Liver (tissue), 9 donors: ENCODE measurements around the gene DEFB131B. TPM values are rescaled to one million over a fixed set of nuclear protein-coding genes. Genes with fewer than 3 reads are reported as not detected.

Experiments
- DNase-seq: peaks from one replicate; pipeline ENCODE4 v3.0.0-alpha.2; 2017; ENCODE audit warnings: low spot score
- H3K27ac ChIP-seq, 2 donors: one replicate each; pipeline ENCODE4 v1.7.0; 2013; ENCODE audit warnings: inconsistent platforms in 2 of 2, low read length in 2 of 2, control low read depth in 1 of 2, low read depth in 1 of 2, mild to moderate bottlenecking in 1 of 2
- H3K27me3 ChIP-seq, 4 donors: one replicate each; pipeline versions ENCODE4 v1.6.1 to v1.7.0; 2013; ENCODE audit warnings: low read length in 3 of 4, inconsistent platforms in 1 of 4, mild to moderate bottlenecking in 1 of 4, moderate library complexity in 1 of 4; ENCODE audit not compliant: control insufficient read depth in 4 of 4, insufficient read depth in 4 of 4
- H3K36me3 ChIP-seq, 4 donors: one replicate each; pipeline versions ENCODE4 v1.6.1 to v1.7.0; 2013; ENCODE audit warnings: low read length in 3 of 4, mild to moderate bottlenecking in 3 of 4, low read depth in 1 of 4, moderate library complexity in 1 of 4; ENCODE audit not compliant: control insufficient read depth in 4 of 4, insufficient read depth in 3 of 4
- H3K4me1 ChIP-seq, 4 donors: one replicate each; pipeline versions ENCODE4 v1.6.1 to v1.7.0; 2013; ENCODE audit warnings: low read length in 3 of 4, mild to moderate bottlenecking in 3 of 4, moderate library complexity in 1 of 4; ENCODE audit not compliant: control insufficient read depth in 4 of 4, insufficient read depth in 4 of 4
- H3K4me3 ChIP-seq, 3 donors: one replicate each; pipeline versions ENCODE4 v1.6.1 to v1.7.0; 2013; ENCODE audit warnings: low read length in 3 of 3, control low read depth in 1 of 3, low read depth in 1 of 3, mild to moderate bottlenecking in 1 of 3
- H3K9ac ChIP-seq, 2 donors: one replicate each; pipeline ENCODE4 v1.7.0; 2013; ENCODE audit warnings: low read length in 2 of 2, mild to moderate bottlenecking in 2 of 2, moderate library complexity in 2 of 2, control low read depth in 1 of 2, low read depth in 1 of 2
- H3K9me3 ChIP-seq, 4 donors: one replicate each; pipeline versions ENCODE4 v1.6.1 to v1.7.0; 2013; ENCODE audit warnings: low read length in 3 of 4; ENCODE audit not compliant: control insufficient read depth in 4 of 4
- FOXA1 ChIP-seq: IDR thresholded peaks from 2 replicates; pipeline ENCODE4 v1.6.1; 2016; ENCODE audit warnings: antibody characterized with exemption
- GABPA ChIP-seq, 2 donors: IDR thresholded peaks in 1 of 2; conservative IDR thresholded peaks in 1 of 2; 2 replicates each; pipeline ENCODE4 v1.6.1; 2016; ENCODE audit warnings: antibody characterized with exemption in 2 of 2, mild to moderate bottlenecking in 1 of 2, moderate library complexity in 1 of 2
- HNF4A ChIP-seq, 2 donors: conservative IDR thresholded peaks; 2 replicates each; pipeline ENCODE4 v1.6.1; 2016; ENCODE audit warnings: antibody characterized with exemption in 2 of 2, mild to moderate bottlenecking in 2 of 2
- HNF4G ChIP-seq: IDR thresholded peaks from 2 replicates; pipeline ENCODE4 v1.6.1; 2016; ENCODE audit warnings: antibody characterized with exemption
- JUND ChIP-seq, 2 donors: IDR thresholded peaks; 2 replicates each; pipeline ENCODE4 v1.6.1; 2016; ENCODE audit warnings: antibody characterized with exemption in 2 of 2
- NR2F2 ChIP-seq: IDR thresholded peaks from 2 replicates; pipeline ENCODE4 v1.6.1; 2016; ENCODE audit warnings: antibody characterized with exemption
- RAD21 ChIP-seq, 2 donors: IDR thresholded peaks; 2 replicates each; pipeline ENCODE4 v1.6.1; 2016; ENCODE audit warnings: antibody characterized with exemption in 2 of 2, mild to moderate bottlenecking in 2 of 2
- RXRA ChIP-seq, 2 donors: IDR thresholded peaks; 2 replicates each; pipeline ENCODE4 v1.6.1; 2017 to 2018; ENCODE audit warnings: antibody characterized with exemption in 2 of 2, mild to moderate bottlenecking in 1 of 2
- SP1 ChIP-seq: IDR thresholded peaks from 2 replicates; pipeline ENCODE4 v1.6.1; 2018; ENCODE audit warnings: antibody characterized with exemption, mild to moderate bottlenecking
- TAF1 ChIP-seq: conservative IDR thresholded peaks from 2 replicates; pipeline ENCODE4 v1.6.1; 2016; ENCODE audit warnings: antibody characterized with exemption, mild to moderate bottlenecking
- YY1 ChIP-seq: IDR thresholded peaks from 2 replicates; pipeline ENCODE4 v1.6.1; 2016; ENCODE audit warnings: antibody characterized with exemption, mild to moderate bottlenecking
- WGBS: extraction: QIAGEN DNeasy Blood & Tissue Kit; methylation state at CpG from one replicate; pipeline ENCODE4 v1.1.7; 2013; 5-methylcytosine and 5-hydroxymethylcytosine counted together
- polyA plus RNA-seq, 2 donors: library from polyadenylated mRNA; stranded (reverse) in 1 of 2; unstranded in 1 of 2; fragments of 200-250 nt in 1 of 2; fragments of >200 nt in 1 of 2; fragmentation: Nextera tagmentation in 1 of 2; extraction: Ambion mirVana in 1 of 2; gene quantifications; one replicate each; pipeline versions ENCODE4 v1.2.1 to v1.2.3, GENCODE V29; 2013 to 2015
- total RNA-seq, 2 donors: library from RNA; depleted of rRNA; stranded (reverse); fragments of >200 nt; gene quantifications; one replicate each; pipeline ENCODE4 v1.2.3, GENCODE V29; 2014
- TF ChIP-seq, protein P1 (sequence below): IDR thresholded peaks from 2 replicates; pipeline ENCODE4 v1.6.1; 2016; ENCODE audit warnings: antibody characterized with exemption
- TF ChIP-seq, protein P2 (sequence below): IDR thresholded peaks from 2 replicates; pipeline ENCODE4 v1.6.1; 2016; ENCODE audit warnings: antibody characterized with exemption
- TF ChIP-seq, protein P3 (sequence below): fragments of 150-350 bp; IDR thresholded peaks from 2 replicates; pipeline ENCODE4 v1.5.1; 2017; ENCODE audit warnings: improper control_type of control experiment, low read depth, low read length; ENCODE audit not compliant: missing input control
- TF ChIP-seq, protein P4 (sequence below): IDR thresholded peaks from 2 replicates; pipeline ENCODE4 v1.6.1; 2016; ENCODE audit warnings: antibody characterized with exemption, mild to moderate bottlenecking
- TF ChIP-seq, protein P5 (sequence below): IDR thresholded peaks from 2 replicates; pipeline ENCODE4 v1.6.1; 2016; ENCODE audit warnings: antibody characterized with exemption
- donor health status: healthy.
- donor health status: healthy.
- donor health status: healthy.
- donor health status: healthy.
- donor health status: healthy.

DEFB131B gene
- total and polyA plus RNA-seq, 4 donors, result not detected

DNA sequence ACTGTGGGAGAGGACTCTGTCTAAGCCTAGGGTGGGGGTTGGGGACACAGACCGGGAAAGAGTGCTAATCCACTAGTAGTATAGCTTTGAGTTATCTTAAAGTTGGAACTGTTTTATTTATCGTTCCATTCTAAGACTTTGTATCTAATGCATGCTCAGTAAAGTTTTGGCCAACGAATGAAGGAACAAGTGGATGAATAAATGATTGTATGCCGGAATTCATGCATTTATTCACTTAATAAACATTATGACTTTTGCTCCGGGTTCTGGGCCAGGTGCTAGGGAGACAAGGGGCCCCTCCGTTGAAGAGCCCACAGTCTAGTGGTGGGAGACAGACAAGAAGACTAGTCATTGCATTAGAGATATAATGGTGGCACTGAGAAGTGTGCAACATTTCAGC lies 51.2 kb downstream of the DEFB131B start:
- TF ChIP-seq SP1 (no peak), RAD21 (IDR thresholded peaks at IDR 0.05) (no peak)
- TF ChIP-seq, protein P1, sequence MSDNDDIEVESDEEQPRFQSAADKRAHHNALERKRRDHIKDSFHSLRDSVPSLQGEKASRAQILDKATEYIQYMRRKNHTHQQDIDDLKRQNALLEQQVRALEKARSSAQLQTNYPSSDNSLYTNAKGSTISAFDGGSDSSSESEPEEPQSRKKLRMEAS, result no peak
- TF ChIP-seq, protein P2, sequence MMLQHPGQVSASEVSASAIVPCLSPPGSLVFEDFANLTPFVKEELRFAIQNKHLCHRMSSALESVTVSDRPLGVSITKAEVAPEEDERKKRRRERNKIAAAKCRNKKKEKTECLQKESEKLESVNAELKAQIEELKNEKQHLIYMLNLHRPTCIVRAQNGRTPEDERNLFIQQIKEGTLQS, result no peak
- WGBS, result 6% methylated on average over 6 of the region's 6 CpGs
- Histone ChIP-seq H3K4me1 (peaks cover 6 to 34% (median 29%) of the 10 kb centered on the region in 4 donors), H3K9ac (peak overlapping the region; percentile 52 to 85), H3K36me3 (peaks cover 0 to 3% (median 0%) of the 10 kb centered on the region in 4 donors), H3K27me3 (no peaks in the 10 kb centered on the region), H3K27ac (no peak overlapping the region), H3K9me3 (no peaks in the 10 kb centered on the region), H3K4me3 (peak overlapping the region; percentile 71 to 100 (median 92))
- no peak for DNase-seq

DNA sequence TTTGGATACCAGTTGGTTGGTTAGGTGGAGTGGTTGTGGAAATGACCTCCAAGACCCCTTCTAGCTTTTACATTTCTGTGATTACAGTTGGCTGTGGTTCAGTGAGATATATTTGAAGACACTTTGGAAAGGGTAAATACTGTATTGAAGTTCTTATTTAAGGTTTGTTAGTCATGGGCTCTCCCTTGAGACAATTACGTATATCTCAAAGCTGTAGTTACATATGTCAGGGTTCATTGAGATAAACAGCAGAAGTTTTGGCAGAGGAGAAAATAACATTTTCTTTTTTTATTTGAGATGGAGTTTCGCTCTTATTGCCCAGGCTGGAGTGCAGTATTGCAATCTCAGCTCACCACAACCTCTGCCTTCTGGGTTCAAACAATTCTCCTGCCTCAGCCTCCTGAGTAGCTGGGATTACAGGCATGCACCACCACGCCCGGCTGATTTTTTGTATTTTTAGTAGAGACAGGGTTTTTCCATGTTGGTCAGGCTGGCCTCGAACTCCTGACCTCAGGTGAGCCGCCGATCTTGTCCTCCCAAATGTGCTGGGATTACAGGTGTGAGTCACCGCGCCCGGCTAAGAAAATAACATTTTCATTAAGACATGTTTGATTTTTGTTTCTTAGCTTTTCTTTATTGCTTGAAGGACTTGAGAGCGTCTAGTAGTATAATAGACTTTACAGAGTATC lies 52.4 kb downstream of the DEFB131B start:
- H3K9me3 ChIP-seq, result no peaks in the 10 kb centered on the region
- no peak for TF ChIP-seq NR2F2
- TF ChIP-seq, protein P2, result no peak
- no peak for TF ChIP-seq FOXA1
- no peak for TF ChIP-seq TAF1
- no peak for TF ChIP-seq GABPA (IDR thresholded peaks at IDR 0.05 in 1 of 2, conservative IDR thresholded peaks at IDR 0.05 in 1 of 2)
- TF ChIP-seq SP1, result no peak
- DNase-seq, result no peak
- no peak overlapping the region for H3K4me3 ChIP-seq
- 75% methylated on average over 11 of the region's 11 CpGs for WGBS
- no peak overlapping the region for H3K27ac ChIP-seq
- no peaks in the 10 kb centered on the region for H3K27me3 ChIP-seq
- H3K4me1 ChIP-seq, result peaks cover 6 to 37% (median 31%) of the 10 kb centered on the region in 4 donors
- no peaks in the 10 kb centered on the region for H3K36me3 ChIP-seq
- no peak overlapping the region for H3K9ac ChIP-seq

DNA sequence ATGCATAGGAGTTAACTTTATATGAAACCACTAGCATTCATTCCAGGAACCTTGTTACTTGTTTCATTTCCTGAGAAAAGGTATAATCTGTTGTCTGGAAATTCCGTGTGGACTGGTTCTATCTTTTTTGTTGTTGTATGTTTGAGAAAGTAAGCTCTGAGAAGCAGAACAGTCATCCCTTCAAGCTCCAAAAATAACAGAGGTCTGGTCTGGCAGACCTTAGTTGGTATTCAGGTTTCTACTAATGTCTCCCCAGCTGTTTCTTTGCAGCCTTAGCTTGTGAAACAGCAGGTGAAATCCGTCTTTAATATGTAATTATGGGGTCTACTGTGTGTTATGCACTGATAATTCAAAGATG lies 53.0 kb downstream of the DEFB131B start:
- DNase-seq, result no peak
- WGBS, result 75% methylated on average over 2 of the region's 2 CpGs
- no peaks in the 10 kb centered on the region for H3K36me3 ChIP-seq
- no peak overlapping the region for H3K4me3 ChIP-seq
- no peaks in the 10 kb centered on the region for H3K9me3 ChIP-seq
- H3K27me3 ChIP-seq, result no peaks in the 10 kb centered on the region
- peaks cover 6 to 40% (median 31%) of the 10 kb centered on the region in 4 donors for H3K4me1 ChIP-seq
- no peak overlapping the region for H3K27ac ChIP-seq
- no peak for TF ChIP-seq RXRA (IDR thresholded peaks at IDR 0.05)
- no peak for TF ChIP-seq JUND (IDR thresholded peaks at IDR 0.05)
- no peak for TF ChIP-seq HNF4G
- TF ChIP-seq GABPA (IDR thresholded peaks at IDR 0.05 in 1 of 2, conservative IDR thresholded peaks at IDR 0.05 in 1 of 2), result no peak
- TF ChIP-seq, protein P3, sequence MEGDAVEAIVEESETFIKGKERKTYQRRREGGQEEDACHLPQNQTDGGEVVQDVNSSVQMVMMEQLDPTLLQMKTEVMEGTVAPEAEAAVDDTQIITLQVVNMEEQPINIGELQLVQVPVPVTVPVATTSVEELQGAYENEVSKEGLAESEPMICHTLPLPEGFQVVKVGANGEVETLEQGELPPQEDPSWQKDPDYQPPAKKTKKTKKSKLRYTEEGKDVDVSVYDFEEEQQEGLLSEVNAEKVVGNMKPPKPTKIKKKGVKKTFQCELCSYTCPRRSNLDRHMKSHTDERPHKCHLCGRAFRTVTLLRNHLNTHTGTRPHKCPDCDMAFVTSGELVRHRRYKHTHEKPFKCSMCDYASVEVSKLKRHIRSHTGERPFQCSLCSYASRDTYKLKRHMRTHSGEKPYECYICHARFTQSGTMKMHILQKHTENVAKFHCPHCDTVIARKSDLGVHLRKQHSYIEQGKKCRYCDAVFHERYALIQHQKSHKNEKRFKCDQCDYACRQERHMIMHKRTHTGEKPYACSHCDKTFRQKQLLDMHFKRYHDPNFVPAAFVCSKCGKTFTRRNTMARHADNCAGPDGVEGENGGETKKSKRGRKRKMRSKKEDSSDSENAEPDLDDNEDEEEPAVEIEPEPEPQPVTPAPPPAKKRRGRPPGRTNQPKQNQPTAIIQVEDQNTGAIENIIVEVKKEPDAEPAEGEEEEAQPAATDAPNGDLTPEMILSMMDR, result no peak
- no peak for TF ChIP-seq TAF1
- no peak for TF ChIP-seq FOXA1
- no peak for TF ChIP-seq HNF4A (conservative IDR thresholded peaks at IDR 0.05)
- TF ChIP-seq YY1, result no peak
- TF ChIP-seq, protein P4, sequence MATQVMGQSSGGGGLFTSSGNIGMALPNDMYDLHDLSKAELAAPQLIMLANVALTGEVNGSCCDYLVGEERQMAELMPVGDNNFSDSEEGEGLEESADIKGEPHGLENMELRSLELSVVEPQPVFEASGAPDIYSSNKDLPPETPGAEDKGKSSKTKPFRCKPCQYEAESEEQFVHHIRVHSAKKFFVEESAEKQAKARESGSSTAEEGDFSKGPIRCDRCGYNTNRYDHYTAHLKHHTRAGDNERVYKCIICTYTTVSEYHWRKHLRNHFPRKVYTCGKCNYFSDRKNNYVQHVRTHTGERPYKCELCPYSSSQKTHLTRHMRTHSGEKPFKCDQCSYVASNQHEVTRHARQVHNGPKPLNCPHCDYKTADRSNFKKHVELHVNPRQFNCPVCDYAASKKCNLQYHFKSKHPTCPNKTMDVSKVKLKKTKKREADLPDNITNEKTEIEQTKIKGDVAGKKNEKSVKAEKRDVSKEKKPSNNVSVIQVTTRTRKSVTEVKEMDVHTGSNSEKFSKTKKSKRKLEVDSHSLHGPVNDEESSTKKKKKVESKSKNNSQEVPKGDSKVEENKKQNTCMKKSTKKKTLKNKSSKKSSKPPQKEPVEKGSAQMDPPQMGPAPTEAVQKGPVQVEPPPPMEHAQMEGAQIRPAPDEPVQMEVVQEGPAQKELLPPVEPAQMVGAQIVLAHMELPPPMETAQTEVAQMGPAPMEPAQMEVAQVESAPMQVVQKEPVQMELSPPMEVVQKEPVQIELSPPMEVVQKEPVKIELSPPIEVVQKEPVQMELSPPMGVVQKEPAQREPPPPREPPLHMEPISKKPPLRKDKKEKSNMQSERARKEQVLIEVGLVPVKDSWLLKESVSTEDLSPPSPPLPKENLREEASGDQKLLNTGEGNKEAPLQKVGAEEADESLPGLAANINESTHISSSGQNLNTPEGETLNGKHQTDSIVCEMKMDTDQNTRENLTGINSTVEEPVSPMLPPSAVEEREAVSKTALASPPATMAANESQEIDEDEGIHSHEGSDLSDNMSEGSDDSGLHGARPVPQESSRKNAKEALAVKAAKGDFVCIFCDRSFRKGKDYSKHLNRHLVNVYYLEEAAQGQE, result no peak
- TF ChIP-seq, protein P5, sequence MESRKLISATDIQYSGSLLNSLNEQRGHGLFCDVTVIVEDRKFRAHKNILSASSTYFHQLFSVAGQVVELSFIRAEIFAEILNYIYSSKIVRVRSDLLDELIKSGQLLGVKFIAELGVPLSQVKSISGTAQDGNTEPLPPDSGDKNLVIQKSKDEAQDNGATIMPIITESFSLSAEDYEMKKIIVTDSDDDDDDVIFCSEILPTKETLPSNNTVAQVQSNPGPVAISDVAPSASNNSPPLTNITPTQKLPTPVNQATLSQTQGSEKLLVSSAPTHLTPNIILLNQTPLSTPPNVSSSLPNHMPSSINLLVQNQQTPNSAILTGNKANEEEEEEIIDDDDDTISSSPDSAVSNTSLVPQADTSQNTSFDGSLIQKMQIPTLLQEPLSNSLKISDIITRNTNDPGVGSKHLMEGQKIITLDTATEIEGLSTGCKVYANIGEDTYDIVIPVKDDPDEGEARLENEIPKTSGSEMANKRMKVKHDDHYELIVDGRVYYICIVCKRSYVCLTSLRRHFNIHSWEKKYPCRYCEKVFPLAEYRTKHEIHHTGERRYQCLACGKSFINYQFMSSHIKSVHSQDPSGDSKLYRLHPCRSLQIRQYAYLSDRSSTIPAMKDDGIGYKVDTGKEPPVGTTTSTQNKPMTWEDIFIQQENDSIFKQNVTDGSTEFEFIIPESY, result no peak
- TF ChIP-seq, protein P1, result no peak
- no peak for TF ChIP-seq RAD21 (IDR thresholded peaks at IDR 0.05)
- TF ChIP-seq NR2F2, result no peak
- TF ChIP-seq, protein P2, result no peak
- H3K9ac ChIP-seq, result no peak overlapping the region
